NCI-H2196 (cell line): Measurements from ENCODE around the gene HSD11B1.

Experiments
- DNase-seq: peaks from one replicate; lab custom pipeline; 2025; ENCODE audit not compliant: unreplicated experiment; lab: John Stamatoyannopoulos, UW

The HSD11B1 gene

GRCh38 chr1:209704584-209704983, at the start of gene HSD11B1:
Gene HSD11B1, plus strand, starts transcription at chr1:209704846. Its CDS starts 97 bp downstream, at chr1:209704943.
- no peak for DNase-seq

- DNase-seq = no peak
These were observed 49.0 kb upstream of the HSD11B1 start for GRCh38 chr1:209655411-209656231.

GRCh38 chr1:209657140-209657879, 47.3 kb upstream of the HSD11B1 start:
- DNase-seq = no peak

GRCh38 chr1:209657918-209658317, 46.7 kb upstream of the HSD11B1 start:
- no peak for DNase-seq

GRCh38 chr1:209659909-209660308, 44.7 kb upstream of the HSD11B1 start:
- DNase-seq = no peak

- no peak for DNase-seq
These were observed 43.6 kb upstream of the HSD11B1 start for GRCh38 chr1:209661071-209661470.

- DNase-seq = no peak
These were observed 41.7 kb upstream of the HSD11B1 start for GRCh38 chr1:209662879-209663327.

GRCh38 chr1:209667103-209667502, 37.5 kb upstream of the HSD11B1 start:
- no peak for DNase-seq

GRCh38 chr1:209667708-209668107, 36.9 kb upstream of the HSD11B1 start:
- no peak for DNase-seq

- DNase-seq = no peak
These were observed 34.1 kb upstream of the HSD11B1 start for GRCh38 chr1:209670441-209671082.

- DNase-seq = no peak
These were observed 31.7 kb upstream of the HSD11B1 start for GRCh38 chr1:209672705-209673630.

- no peak for DNase-seq
These were observed 30.8 kb upstream of the HSD11B1 start for GRCh38 chr1:209673631-209674417.

GRCh38 chr1:209674957-209675564, 29.6 kb upstream of the HSD11B1 start, which contains the start of gene G0S2:
Gene G0S2, plus strand, starts transcription at chr1:209675412. Its CDS starts 273 bp downstream, at chr1:209675685.
- DNase-seq = peak; percentile 42

GRCh38 chr1:209675565-209676154, 29.0 kb upstream of the HSD11B1 start:
- DNase-seq = no peak

- no peak for DNase-seq
These were observed 25.6 kb upstream of the HSD11B1 start for GRCh38 chr1:209678981-209679539.

GRCh38 chr1:209685821-209686220, 18.8 kb upstream of the HSD11B1 start:
- DNase-seq = no peak

GRCh38 chr1:209686322-209686721, 18.3 kb upstream of the HSD11B1 start:
- DNase-seq = no peak

- DNase-seq = no peak
These were observed 15.9 kb upstream of the HSD11B1 start for GRCh38 chr1:209688746-209689234.
